ENCODE data around the gene CYP24A1.
A peak's percentile ranks its signal among the peaks of the same experiment; 100 is the strongest.

CYP24A1 gene

GRCh38 chr20:54203281-54203680 is 29.5 kb upstream of the CYP24A1 start:
- DNase-seq (ENCODE audit: low read depth): no peak

GRCh38 chr20:54201268-54201846 is 27.6 kb upstream of the CYP24A1 start:
- DNase-seq (ENCODE audit: low read depth): no peak

DNA sequence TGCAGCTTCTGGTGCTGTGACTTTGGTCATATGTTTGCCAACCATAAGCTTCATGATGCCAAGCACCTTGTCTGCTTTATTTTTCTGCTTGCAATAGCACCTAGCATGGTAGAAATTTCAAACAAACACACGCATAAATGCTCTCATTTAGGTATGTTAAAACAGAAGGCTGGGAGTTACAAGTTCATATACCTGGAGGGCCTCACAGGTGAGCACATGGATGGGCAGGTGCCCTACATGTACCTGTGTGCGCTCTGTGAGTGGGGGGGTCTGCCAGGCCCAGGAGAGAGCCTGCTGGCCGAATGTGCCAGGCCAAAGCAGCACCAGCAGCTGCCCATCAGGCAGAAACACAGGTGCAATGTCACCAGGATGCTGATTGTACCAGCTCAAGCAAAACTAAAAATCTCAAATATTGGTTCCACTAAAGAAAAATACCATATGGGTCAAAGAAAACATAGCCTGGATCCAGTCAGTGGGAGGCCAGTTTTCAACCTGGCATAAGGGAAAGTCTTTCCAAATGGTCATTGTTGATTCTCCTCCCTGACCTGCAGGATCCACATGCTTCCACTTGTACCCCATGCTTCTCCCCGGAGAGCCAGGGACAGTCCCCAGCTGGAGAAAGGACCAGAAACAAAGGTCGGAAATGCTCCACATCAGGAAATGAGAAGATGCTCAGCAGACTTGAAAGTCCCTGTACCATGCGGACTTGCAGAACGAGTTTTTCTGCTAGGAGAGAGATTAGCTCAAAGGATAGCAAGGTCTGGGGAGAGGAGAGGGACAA is 26.9 kb upstream of the CYP24A1 start:
- no peak for DNase-seq (ENCODE audit: low read depth)

- peak; percentile 48 for DNase-seq (ENCODE audit: low read depth)
Measured at GRCh38 chr20:54199721-54200176, 26.0 kb upstream of the CYP24A1 start.

GRCh38 chr20:54199283-54199682 is 25.5 kb upstream of the CYP24A1 start:
- DNase-seq (ENCODE audit: low read depth): no peak

DNA sequence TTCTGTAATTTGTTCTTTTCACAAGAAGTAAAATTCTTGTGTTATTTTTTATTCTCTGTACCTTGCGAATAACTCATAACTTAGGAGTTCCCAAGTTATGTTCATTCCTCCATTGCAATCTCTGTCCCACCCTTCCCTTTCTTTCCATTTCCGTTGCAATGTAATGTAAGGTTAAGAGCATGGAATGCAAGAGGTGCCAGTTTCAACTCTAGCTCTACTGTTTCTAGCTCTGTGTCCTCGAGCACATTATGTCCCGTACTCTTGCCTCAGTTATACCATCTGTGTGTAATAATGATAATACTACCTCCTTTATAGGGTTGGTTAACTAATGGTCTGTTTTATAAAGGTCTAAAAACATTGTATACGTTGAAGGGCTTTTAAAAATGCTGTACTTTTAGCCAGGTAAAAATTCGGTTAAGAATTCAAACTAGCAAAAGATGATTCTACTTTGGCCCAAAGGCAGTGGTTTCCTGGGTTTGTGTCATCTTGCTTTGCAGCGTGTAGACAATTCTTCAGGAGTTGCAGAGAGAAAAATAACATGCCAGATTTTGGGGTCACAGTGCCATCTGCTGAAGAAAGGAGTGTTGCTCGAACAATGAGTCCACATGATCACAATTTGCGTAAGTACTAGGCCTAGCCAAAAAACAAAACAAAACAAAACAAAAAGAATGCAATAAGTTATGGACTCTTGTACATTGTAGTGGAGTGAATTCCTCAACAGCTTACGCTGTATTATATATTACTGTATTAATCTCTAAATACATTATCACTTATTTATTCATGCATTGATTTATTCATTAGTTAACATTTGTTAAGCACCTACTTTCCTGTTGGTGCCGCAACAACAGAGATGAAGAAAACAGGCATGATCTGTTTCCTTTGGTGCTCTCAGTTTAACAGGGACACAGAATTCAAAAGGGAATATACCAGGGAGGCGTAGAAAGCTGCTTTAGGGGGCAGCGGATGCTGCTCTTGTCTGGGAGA is 24.1 kb upstream of the CYP24A1 start:
- DNase-seq (ENCODE audit: low read depth): peak; percentile 44

GRCh38 chr20:54195483-54196472 is 22.0 kb upstream of the CYP24A1 start:
- DNase-seq (ENCODE audit: low read depth): no peak

- no peak for DNase-seq (ENCODE audit: low read depth)
Measured at GRCh38 chr20:54194724-54195438, 21.1 kb upstream of the CYP24A1 start.

- no peak for DNase-seq (ENCODE audit: low read depth)
Measured at GRCh38 chr20:54193817-54194216, 20.0 kb upstream of the CYP24A1 start.

- DNase-seq (ENCODE audit: low read depth): no peak
Measured at GRCh38 chr20:54190217-54190616, 16.4 kb upstream of the CYP24A1 start.

DNA sequence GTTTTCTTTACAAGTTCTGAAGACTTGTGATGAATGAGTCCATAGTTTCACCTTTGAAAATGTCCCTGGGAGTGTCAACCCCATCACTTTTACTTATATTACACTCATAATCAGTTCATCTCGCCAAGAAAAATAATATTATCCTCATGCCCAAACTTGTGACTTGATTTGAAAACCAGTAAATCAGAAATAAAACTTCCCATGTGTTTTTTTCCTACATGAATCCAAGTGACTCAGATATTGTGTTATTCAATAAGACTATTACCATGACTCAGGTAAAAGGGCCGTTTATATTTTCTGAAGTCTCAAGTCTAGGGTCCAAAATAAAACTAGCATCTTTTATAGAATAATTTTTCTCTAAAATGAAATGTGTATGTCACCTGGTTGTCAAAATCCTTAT is 15.8 kb upstream of the CYP24A1 start:
- no peak for DNase-seq (ENCODE audit: low read depth)

- no peak for DNase-seq (ENCODE audit: low read depth)
Measured at GRCh38 chr20:54188132-54188849, 14.5 kb upstream of the CYP24A1 start.

DNA sequence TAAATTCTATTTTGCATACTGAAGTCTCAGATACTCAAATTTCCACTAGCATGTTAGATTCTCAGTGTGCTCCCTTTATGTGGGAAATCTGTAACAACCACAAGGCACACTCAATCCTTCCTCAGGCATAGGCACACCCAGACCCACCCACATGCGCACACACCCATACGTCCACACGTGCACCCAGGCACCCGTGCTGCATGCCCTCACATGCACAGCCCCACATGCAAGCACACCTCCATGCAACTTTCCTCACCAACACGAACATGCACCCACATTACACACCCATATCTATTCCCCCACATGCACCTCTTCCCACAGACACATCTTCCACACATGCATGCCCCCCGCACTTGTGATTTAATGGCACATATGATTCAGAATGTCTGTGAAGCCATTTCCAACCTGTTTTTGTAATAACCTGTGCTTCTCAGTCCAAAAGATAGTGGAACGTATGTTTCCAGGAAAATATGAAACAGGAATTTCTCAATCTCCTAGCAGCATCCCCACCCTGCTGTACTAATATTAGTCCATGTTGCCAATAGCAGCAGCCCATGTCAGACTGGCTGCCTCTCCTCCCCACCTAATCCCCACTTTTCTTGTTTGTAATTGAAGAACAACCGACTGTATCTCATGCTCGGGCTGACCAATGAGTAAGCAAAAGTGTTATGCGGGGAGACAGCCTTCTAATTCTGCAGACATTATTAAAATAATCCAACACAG is 11.3 kb upstream of the CYP24A1 start:
- no peak for DNase-seq (ENCODE audit: low read depth)

GRCh38 chr20:54184071-54184470 is 10.3 kb upstream of the CYP24A1 start:
- DNase-seq (ENCODE audit: low read depth): no peak

- DNase-seq (ENCODE audit: low read depth): no peak
Measured at GRCh38 chr20:54180931-54181330, 7.1 kb upstream of the CYP24A1 start.

DNA sequence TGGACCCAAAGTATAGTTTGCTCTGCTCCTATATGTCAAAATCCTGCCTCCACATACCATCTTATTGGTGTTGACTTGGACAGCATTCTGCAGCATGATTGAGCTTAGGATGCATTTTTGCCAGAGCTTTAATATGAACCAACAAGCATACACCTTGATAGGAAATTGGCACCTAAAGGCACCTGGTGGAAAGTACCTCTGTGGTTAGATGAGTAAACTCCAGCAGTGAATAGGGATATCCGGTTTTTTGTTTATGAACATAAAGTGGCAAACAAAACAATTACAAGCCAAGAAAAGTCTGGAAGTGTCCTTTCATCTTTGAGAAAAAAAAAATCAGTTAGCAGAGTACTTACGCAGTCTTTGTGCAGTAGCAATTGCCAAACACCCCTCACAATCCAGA is 6.2 kb upstream of the CYP24A1 start:
- DNase-seq (ENCODE audit: low read depth): no peak

GRCh38 chr20:54178256-54178655 is 4.5 kb upstream of the CYP24A1 start:
- no peak for DNase-seq (ENCODE audit: low read depth)

GRCh38 chr20:54177378-54177777 is 3.6 kb upstream of the CYP24A1 start:
- DNase-seq (ENCODE audit: low read depth): no peak

- DNase-seq (ENCODE audit: low read depth): no peak
Measured at GRCh38 chr20:54176610-54177009, 2.8 kb upstream of the CYP24A1 start.
